Aorta (tissue), 5 donors: ENCODE measurements around the gene HIF3A. TPM values are rescaled to one million over a fixed set of nuclear protein-coding genes. Genes with fewer than 3 reads are reported as not detected.
"Not testable (repeated sequence)": the region's sequence is repeated elsewhere in the genome, so short reads cannot be mapped to it uniquely, and the experiment has no call there.

ENCODE experiments used
- ATAC-seq: fragments of 200-7000 bp; cut with Tn5 transposase; one replicate; pipeline ENCODE4 v1.9.1; 2022; ENCODE audit warnings: moderate library complexity; ENCODE audit not compliant: low FRiP score
- DNase-seq, 2 donors: peaks; one replicate each; pipeline ENCODE4 v3.0.0-alpha.2; 2020
- H3K27ac ChIP-seq, 2 donors: one replicate each; pipeline ENCODE4 v1.5.1; 2013; ENCODE audit warnings: low read length in 2 of 2, mild to moderate bottlenecking in 2 of 2, moderate library complexity in 2 of 2, control low read depth in 1 of 2, inconsistent platforms in 1 of 2, low read depth in 1 of 2
- H3K27me3 ChIP-seq, 2 donors: one replicate each; pipeline ENCODE4 v1.6.1; 2013; ENCODE audit warnings: control low read depth in 1 of 2, low read length in 1 of 2, mild to moderate bottlenecking in 1 of 2, moderate library complexity in 1 of 2; ENCODE audit not compliant: insufficient read depth in 2 of 2, control insufficient read depth in 1 of 2
- H3K36me3 ChIP-seq, 2 donors: one replicate each; pipeline ENCODE4 v1.6.1; 2013; ENCODE audit warnings: control low read depth in 1 of 2, low read length in 1 of 2, mild to moderate bottlenecking in 1 of 2; ENCODE audit not compliant: insufficient read depth in 2 of 2, control insufficient read depth in 1 of 2
- H3K4me1 ChIP-seq, 2 donors: one replicate each; pipeline ENCODE4 v1.6.1; 2013; ENCODE audit warnings: low read length in 2 of 2, control low read depth in 1 of 2, mild to moderate bottlenecking in 1 of 2, moderate library complexity in 1 of 2; ENCODE audit not compliant: insufficient read depth in 2 of 2, control insufficient read depth in 1 of 2
- H3K4me3 ChIP-seq, 2 donors: one replicate each; pipeline ENCODE4 v1.5.1; 2013; ENCODE audit warnings: low read length in 2 of 2, control low read depth in 1 of 2, mild to moderate bottlenecking in 1 of 2
- H3K9me3 ChIP-seq: one replicate; pipeline ENCODE4 v1.6.1; 2013; ENCODE audit warnings: mild to moderate bottlenecking, low read length; ENCODE audit not compliant: control insufficient read depth
- WGBS, 2 donors: extraction: QIAGEN DNeasy Blood & Tissue Kit; methylation state at CpG; one replicate each; pipeline ENCODE4 v1.1.7; 2013; 5-methylcytosine and 5-hydroxymethylcytosine counted together
- intact Hi-C, 2 donors: fragments of 100-400 bp; cut with DNase I; formaldehyde crosslinking; loops; one replicate each; pipeline versions ENCODE4 v1.14.2 to v1.15.0; 2022
- polyA plus RNA-seq, 2 donors: library from polyadenylated mRNA; stranded (reverse); fragments of 200-250 nt; gene quantifications; one replicate each; pipeline ENCODE4 v1.2.3, GENCODE V29; 2013
- total RNA-seq, 2 donors: library from RNA; stranded (reverse); fragmentation: NEBNext Ultra II Directional; extraction: Animal tissue kit (Norgen Biotek cat#: 25700); gene quantifications; one replicate each; pipeline ENCODE4 v1.2.1, GENCODE V29; 2021
- donor health status: healthy with polysubstance abuse.
- donor health status: Bipolar disorder and iron deficiency.
- donor health status: DM: no; HTN: no; CAD: no.
- donor health status: DM: no; HTN: no; CAD: no.
- donor health status: DM: yes; HTN: yes; CAD: no.

HIF3A gene
- total and polyA plus RNA-seq, 4 donors = 7.0 to 78.4 (median 46.5) TPM

- H3K4me1 ChIP-seq, intact Hi-C loops, H3K4me3 ChIP-seq, H3K27me3 ChIP-seq, ATAC-seq, H3K36me3 ChIP-seq, H3K9me3 ChIP-seq, H3K27ac ChIP-seq: not testable (repeated sequence)
- 96 to 97% methylated on average over 18 to 22 of the region's 22 CpGs for WGBS, 2 donors
- peak in 1 of 2 donors; percentile 55 for DNase-seq
These were observed 78.7 kb downstream of the HIF3A start for GRCh38 chr19:46375476-46376067.

- no peaks in the 10 kb centered on the region for H3K27me3 ChIP-seq
- H3K27ac ChIP-seq = no peak overlapping the region
- ATAC-seq (no peak), DNase-seq (peak in 1 of 2 donors; percentile 76)
- WGBS, 2 donors = 89 to 90% methylated on average over 20 of the region's 20 CpGs
- intact Hi-C loops = no loop called here
- H3K4me3 ChIP-seq = no peak overlapping the region
- peaks cover 0 to 2% of the 10 kb centered on the region in 2 donors for H3K4me1 ChIP-seq
- no peaks in the 10 kb centered on the region for H3K9me3 ChIP-seq
- peaks cover 0 to 3% of the 10 kb centered on the region in 2 donors for H3K36me3 ChIP-seq
These were observed 79.7 kb downstream of the HIF3A start for GRCh38 chr19:46376241-46377153.

GRCh38 chr19:46378268-46378667, 81.4 kb downstream of the HIF3A start:
- H3K36me3 ChIP-seq = peaks cover 0 to 6% of the 10 kb centered on the region in 2 donors
- ATAC-seq = peak; percentile 46
- intact Hi-C loops = no loop called here

GRCh38 chr19:46380690-46381089, 83.8 kb downstream of the HIF3A start:
- no peak for ATAC-seq
- intact Hi-C loops = no loop called here
- Histone ChIP-seq H3K27me3 (no peaks in the 10 kb centered on the region), H3K4me3 (no peak overlapping the region), H3K4me1 (no peaks in the 10 kb centered on the region), H3K27ac (no peak overlapping the region), H3K36me3 (peaks cover 0 to 9% of the 10 kb centered on the region in 2 donors), H3K9me3 (no peaks in the 10 kb centered on the region)
- WGBS, 2 donors = 95 to 96% methylated on average over 2 of the region's 2 CpGs
- no peak for DNase-seq

More at GRCh38 chr19:46378268-46378667, 81.4 kb downstream of the HIF3A start:
- WGBS, 2 donors = 2 to 7% methylated on average over 2 of the region's 2 CpGs
- Histone ChIP-seq H3K9me3 (no peaks in the 10 kb centered on the region), H3K4me1 (peaks cover 0 to 2% of the 10 kb centered on the region in 2 donors), H3K27me3 (no peaks in the 10 kb centered on the region), H3K4me3 (no peak overlapping the region), H3K27ac (no peak overlapping the region)
- no peak for DNase-seq

GRCh38 chr19:46381346-46381745, 84.5 kb downstream of the HIF3A start:
- WGBS, 2 donors = 96% methylated on average over 2 of the region's 2 CpGs
- peak overlapping the region in 1 of 2 donors; percentile 14 for H3K27ac ChIP-seq
- H3K9me3 ChIP-seq = no peaks in the 10 kb centered on the region
- H3K4me1 ChIP-seq = no peaks in the 10 kb centered on the region
- H3K27me3 ChIP-seq = no peaks in the 10 kb centered on the region
- peaks cover 0 to 9% of the 10 kb centered on the region in 2 donors for H3K36me3 ChIP-seq
- ATAC-seq (no peak), DNase-seq (no peak)
- intact Hi-C loops = no loop called here
- H3K4me3 ChIP-seq = no peak overlapping the region

GRCh38 chr19:46381756-46382345, 85.0 kb downstream of the HIF3A start:
- Histone ChIP-seq H3K4me3 (no peak overlapping the region), H3K9me3 (no peaks in the 10 kb centered on the region), H3K4me1 (no peaks in the 10 kb centered on the region), H3K36me3 (peaks cover 0 to 9% of the 10 kb centered on the region in 2 donors), H3K27ac (peak overlapping the region in 1 of 2 donors; percentile 14), H3K27me3 (no peaks in the 10 kb centered on the region)
- ATAC-seq = no peak
- 84 to 88% methylated on average over 15 of the region's 15 CpGs for WGBS, 2 donors
- intact Hi-C loops = no loop called here
- peak in 1 of 2 donors; percentile 66 for DNase-seq

- peak in 1 of 2 donors; percentile 70 for DNase-seq
These were observed 86.5 kb downstream of the HIF3A start for GRCh38 chr19:46383171-46383815.

GRCh38 chr19:46383846-46384245, 87.0 kb downstream of the HIF3A start:
- Histone ChIP-seq H3K27ac (no peak overlapping the region), H3K4me3 (no peak overlapping the region), H3K27me3 (no peaks in the 10 kb centered on the region), H3K4me1 (no peaks in the 10 kb centered on the region), H3K36me3 (peaks cover 0 to 5% of the 10 kb centered on the region in 2 donors), H3K9me3 (no peaks in the 10 kb centered on the region)
- ATAC-seq = no peak
- intact Hi-C loops = no loop called here
- peak in 1 of 2 donors; percentile 63 for DNase-seq
- 83 to 88% methylated on average over 7 of the region's 7 CpGs for WGBS, 2 donors

More at GRCh38 chr19:46383171-46383815, 86.5 kb downstream of the HIF3A start:
- H3K27ac ChIP-seq = no peak overlapping the region
- WGBS, 2 donors = 79 to 86% methylated on average over 22 to 23 of the region's 23 CpGs
- no peaks in the 10 kb centered on the region for H3K27me3 ChIP-seq
- intact Hi-C loops = no loop called here
- ATAC-seq = no peak
- H3K4me3 ChIP-seq = no peak overlapping the region
- H3K36me3 ChIP-seq = peaks cover 0 to 5% of the 10 kb centered on the region in 2 donors
- no peaks in the 10 kb centered on the region for H3K4me1 ChIP-seq
- H3K9me3 ChIP-seq = no peaks in the 10 kb centered on the region
